Spleen (tissue), 11 donors: Measurements from ENCODE around the gene HOXA7. TPM values are rescaled to one million over a fixed set of nuclear protein-coding genes. Genes with fewer than 3 reads are reported as not detected.

Experiments
- DNase-seq: peaks from one replicate; pipeline ENCODE4 v3.0.0-alpha.2; 2020
- H3K27ac ChIP-seq, 8 donors: fragments of 200-600 bp; sonication (generic) in 7 of 8; 1 replicate in 4 of 8; 2 replicates in 4 of 8; pipeline versions ENCODE4 v1.5.0 to v1.8.0; 2016 to 2021; ENCODE audit warnings: inconsistent platforms in 4 of 8, mild to moderate bottlenecking in 4 of 8, moderate library complexity in 1 of 8
- H3K27me3 ChIP-seq, 7 donors: fragments of 200-600 bp; sonication (generic) in 6 of 7; replicated peaks in 1 of 7; 1 replicate in 4 of 7; 2 replicates in 3 of 7; pipeline versions ENCODE4 v1.5.0 to v1.8.0; 2016 to 2021; ENCODE audit warnings: inconsistent platforms in 3 of 7, mild to moderate bottlenecking in 1 of 7
- H3K36me3 ChIP-seq, 6 donors: fragments of 200-600 bp; sonication (generic) in 5 of 6; 1 replicate in 4 of 6; 2 replicates in 2 of 6; pipeline versions ENCODE4 v1.5.0 to v1.8.0; 2016 to 2021; ENCODE audit warnings: inconsistent platforms in 2 of 6
- H3K4me1 ChIP-seq, 6 donors: fragments of 200-600 bp; sonication (generic) in 5 of 6; 1 replicate in 3 of 6; 2 replicates in 3 of 6; pipeline versions ENCODE4 v1.5.0 to v1.8.0; 2016 to 2021; ENCODE audit warnings: inconsistent platforms in 3 of 6
- H3K4me3 ChIP-seq, 8 donors: fragments of 200-600 bp; sonication (generic) in 7 of 8; 1 replicate in 4 of 8; 2 replicates in 4 of 8; pipeline versions ENCODE4 v1.5.0 to v1.8.0; 2016 to 2021; ENCODE audit warnings: inconsistent platforms in 4 of 8, mild to moderate bottlenecking in 4 of 8, moderate library complexity in 2 of 8
- H3K9me3 ChIP-seq, 8 donors: fragments of 200-600 bp; sonication (generic) in 7 of 8; 1 replicate in 4 of 8; 2 replicates in 4 of 8; pipeline versions ENCODE4 v1.5.0 to v1.8.0; 2016 to 2021; ENCODE audit warnings: inconsistent platforms in 4 of 8
- POLR2A ChIP-seq, 3 donors: fragments of 450-650 bp; IDR thresholded peaks; one replicate each; pipeline ENCODE4 v1.5.1; 2017; ENCODE audit warnings: antibody characterized with exemption in 3 of 3, mild to moderate bottlenecking in 1 of 3
- POLR2AphosphoS5 ChIP-seq, 3 donors: sonication (generic); formaldehyde crosslinking; IDR thresholded peaks; one replicate each; pipeline ENCODE4 v1.5.1; 2017; ENCODE audit warnings: antibody characterized with exemption in 3 of 3
- WGBS, 5 donors: extraction: QIAGEN DNeasy Blood & Tissue Kit in 3 of 5; methylation state at CpG; one replicate each; pipeline versions ENCODE4 v1.1.5 to v1.1.7; 2013 to 2018; 5-methylcytosine and 5-hydroxymethylcytosine counted together
- intact Hi-C: fragments of 100-400 bp; cut with DNase I; formaldehyde crosslinking; loops from one replicate; pipeline ENCODE4 v1.15.0; 2023; ENCODE audit warnings: low total_unique reads
- polyA plus RNA-seq, 3 donors: library from polyadenylated mRNA; stranded (reverse); fragments of 200-250 nt; gene quantifications; one replicate each; pipeline ENCODE4 v1.2.1, GENCODE V29; 2013
- total RNA-seq, 7 donors: library from RNA; depleted of rRNA in 3 of 7; stranded (reverse); fragments of >200 nt in 3 of 7; fragmentation: NEBNext Ultra II Directional in 4 of 7; extraction: Animal tissue kit (Norgen Biotek cat#: 25700) in 4 of 7; gene quantifications; one replicate each; pipeline versions ENCODE4 v1.1.0 to v1.2.1, GENCODE V29; 2016 to 2021
- TF ChIP-seq, protein P1 (sequence below), 11 experiments: fragments of 200-600 bp in 7 of 11; fragments of 450-650 bp in 4 of 11; sonication (generic) in 4 of 11; IDR thresholded peaks in 8 of 11; conservative IDR thresholded peaks in 3 of 11; 1 replicate in 7 of 11; 2 replicates in 4 of 11; pipeline versions ENCODE4 v1.4.0 to v1.8.0; 2016 to 2021; ENCODE audit warnings: antibody characterized with exemption in 11 of 11, inconsistent platforms in 4 of 11, mild to moderate bottlenecking in 1 of 11
- donor health status: healthy with polysubstance abuse.
- donor health status: DM: no; HTN: no; CAD: no; lungs with moderate emphysema.
- donor health status: DM: no; HTN: no; CAD: no.
- donor health status: Bipolar disorder and iron deficiency.
- donor health status: healthy.
- donor health status: DM: no; HTN: no; CAD: no.
- donor health status: DM: yes; HTN: yes; CAD: no.

Gene HOXA7
- total and polyA plus RNA-seq, 10 donors = 0.55 to 8.0 (median 2.4) TPM

DNA sequence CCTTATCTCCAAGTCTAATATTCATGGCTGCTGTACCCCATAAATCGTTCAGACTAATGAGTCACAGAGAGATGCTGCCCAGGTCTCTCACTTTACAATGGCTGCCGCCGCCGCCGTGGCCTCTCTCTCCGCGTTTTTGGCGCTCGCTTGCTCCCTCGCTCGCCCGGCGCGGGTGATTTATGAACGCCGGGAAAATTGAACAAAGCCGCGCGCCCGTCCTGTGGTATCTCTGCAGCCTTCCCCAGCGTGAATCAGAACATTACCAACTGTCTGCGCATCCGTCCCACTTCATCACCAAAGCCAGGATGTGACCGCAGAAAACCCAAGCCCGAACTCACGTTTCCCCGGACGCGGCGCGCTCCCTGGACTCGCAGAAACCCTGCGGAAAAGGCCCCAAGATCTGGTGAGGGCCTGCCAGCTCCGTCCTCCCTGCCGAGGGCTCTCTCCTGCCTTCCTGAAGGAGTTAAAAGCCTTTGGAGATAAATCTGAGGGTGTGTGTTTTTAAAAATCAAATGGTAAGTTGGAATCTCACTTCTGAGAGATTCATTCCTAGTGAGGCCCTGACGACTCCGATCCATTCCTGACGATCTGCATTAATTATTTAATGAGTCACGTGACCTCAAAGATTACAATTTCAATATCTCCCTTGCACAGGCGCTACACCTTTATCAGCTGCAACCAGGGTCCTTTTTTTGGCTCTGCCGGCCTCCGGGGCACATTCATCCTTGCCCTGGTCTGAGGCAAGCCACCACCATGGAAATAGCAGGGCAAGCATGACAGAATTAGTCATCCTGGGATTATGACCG is 32.2 kb downstream of the HOXA7 start:
- peaks cover 0 to 24% (median 6%) of the 10 kb centered on the region in 6 donors for H3K4me1 ChIP-seq
- peaks cover 0 to 10% (median 0%) of the 10 kb centered on the region in 7 donors for H3K27me3 ChIP-seq
- intact Hi-C loops = no loop called here
- H3K4me3 ChIP-seq = no peak overlapping the region
- H3K9me3 ChIP-seq = no peaks in the 10 kb centered on the region
- DNase-seq = no peak
- H3K36me3 ChIP-seq = no peaks in the 10 kb centered on the region
- TF ChIP-seq POLR2A (IDR thresholded peaks at IDR 0.05) = no peak
- 90 to 96% (median 92%) methylated on average over 43 of the region's 43 CpGs for WGBS, 5 donors
- H3K27ac ChIP-seq = no peak overlapping the region

DNA sequence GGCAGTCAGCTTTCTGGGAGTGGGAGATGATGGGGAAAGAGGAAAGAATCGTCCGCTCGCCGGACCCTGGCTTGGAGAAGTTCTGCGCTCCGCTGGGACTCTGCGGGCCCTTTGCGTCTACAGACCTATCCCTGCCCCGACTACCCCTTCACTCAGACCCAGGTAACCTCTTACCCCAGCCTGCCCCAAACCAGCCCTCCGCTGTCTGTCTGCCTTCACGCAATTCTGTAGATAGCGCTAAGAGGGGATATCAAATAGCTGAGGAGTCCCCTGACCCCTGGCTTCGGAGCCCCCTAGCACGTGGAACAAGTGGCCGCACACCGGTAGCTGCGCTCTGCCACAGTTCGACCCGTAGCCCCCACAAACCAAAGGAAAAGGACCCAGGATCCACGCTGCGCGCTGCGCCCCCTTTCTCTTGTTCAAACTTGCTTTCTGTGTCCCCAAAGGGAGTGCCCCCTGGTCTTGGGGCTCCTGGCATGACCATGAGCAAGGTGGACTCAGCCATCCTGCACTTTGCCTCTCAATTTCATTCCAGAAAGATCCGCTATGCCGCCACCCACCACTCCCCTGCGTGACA is 32.9 kb downstream of the HOXA7 start:
- WGBS, 5 donors = 89 to 97% (median 92%) methylated on average over 26 of the region's 26 CpGs
- peak overlapping the region in 3 of 8 donors; percentile 45 to 77 (median 57) for H3K27ac ChIP-seq
- no peaks in the 10 kb centered on the region for H3K36me3 ChIP-seq
- intact Hi-C loops = no loop called here
- peaks cover 0 to 17% (median 7%) of the 10 kb centered on the region in 6 donors for H3K4me1 ChIP-seq
- no peak overlapping the region for H3K4me3 ChIP-seq
- TF ChIP-seq POLR2A (IDR thresholded peaks at IDR 0.05) (no peak), POLR2AphosphoS5 (IDR thresholded peaks at IDR 0.05) (no peak)
- TF ChIP-seq, protein P1, sequence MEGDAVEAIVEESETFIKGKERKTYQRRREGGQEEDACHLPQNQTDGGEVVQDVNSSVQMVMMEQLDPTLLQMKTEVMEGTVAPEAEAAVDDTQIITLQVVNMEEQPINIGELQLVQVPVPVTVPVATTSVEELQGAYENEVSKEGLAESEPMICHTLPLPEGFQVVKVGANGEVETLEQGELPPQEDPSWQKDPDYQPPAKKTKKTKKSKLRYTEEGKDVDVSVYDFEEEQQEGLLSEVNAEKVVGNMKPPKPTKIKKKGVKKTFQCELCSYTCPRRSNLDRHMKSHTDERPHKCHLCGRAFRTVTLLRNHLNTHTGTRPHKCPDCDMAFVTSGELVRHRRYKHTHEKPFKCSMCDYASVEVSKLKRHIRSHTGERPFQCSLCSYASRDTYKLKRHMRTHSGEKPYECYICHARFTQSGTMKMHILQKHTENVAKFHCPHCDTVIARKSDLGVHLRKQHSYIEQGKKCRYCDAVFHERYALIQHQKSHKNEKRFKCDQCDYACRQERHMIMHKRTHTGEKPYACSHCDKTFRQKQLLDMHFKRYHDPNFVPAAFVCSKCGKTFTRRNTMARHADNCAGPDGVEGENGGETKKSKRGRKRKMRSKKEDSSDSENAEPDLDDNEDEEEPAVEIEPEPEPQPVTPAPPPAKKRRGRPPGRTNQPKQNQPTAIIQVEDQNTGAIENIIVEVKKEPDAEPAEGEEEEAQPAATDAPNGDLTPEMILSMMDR (IDR thresholded peaks at IDR 0.05 in 8 of 11, conservative IDR thresholded peaks at IDR 0.05 in 3 of 11) = no peak
- no peak for DNase-seq
- peaks cover 0 to 10% (median 0%) of the 10 kb centered on the region in 7 donors for H3K27me3 ChIP-seq
- H3K9me3 ChIP-seq = no peaks in the 10 kb centered on the region

DNA sequence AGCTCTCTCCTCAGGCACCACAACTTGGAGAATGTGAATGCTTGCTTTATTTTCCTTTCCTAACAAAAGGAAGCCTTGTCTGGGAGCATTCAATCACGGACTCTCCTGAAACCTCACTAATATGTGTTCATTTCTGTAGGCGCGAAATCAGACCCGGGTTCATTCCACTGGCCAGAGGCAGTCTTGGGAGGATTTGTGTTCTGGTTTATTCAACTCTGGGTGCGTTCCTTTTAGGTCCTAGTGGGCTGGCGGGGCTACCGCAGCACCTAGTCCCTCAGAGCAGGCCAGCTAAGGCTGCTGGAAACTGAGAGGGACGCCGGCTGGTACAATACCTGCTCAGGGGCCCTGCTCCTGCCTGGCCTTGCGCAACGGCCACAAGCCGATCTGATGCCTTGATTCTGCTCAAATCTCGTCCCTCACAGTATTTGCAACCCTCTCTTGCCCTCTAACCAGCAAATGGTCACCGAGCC is 33.4 kb downstream of the HOXA7 start:
- peak overlapping the region in 5 of 8 donors; percentile 7 to 77 (median 53) for H3K27ac ChIP-seq
- no peak for DNase-seq
- no peaks in the 10 kb centered on the region for H3K9me3 ChIP-seq
- WGBS, 5 donors = 76 to 84% (median 80%) methylated on average over 14 of the region's 14 CpGs
- peaks cover 0 to 5% (median 0%) of the 10 kb centered on the region in 7 donors for H3K27me3 ChIP-seq
- H3K4me1 ChIP-seq = peaks cover 0 to 17% (median 4%) of the 10 kb centered on the region in 6 donors
- intact Hi-C loops = no loop called here
- H3K4me3 ChIP-seq = no peak overlapping the region
- TF ChIP-seq POLR2A (IDR thresholded peaks at IDR 0.05) (no peak), POLR2AphosphoS5 (IDR thresholded peaks at IDR 0.05) (no peak)
- TF ChIP-seq, protein P1 (IDR thresholded peaks at IDR 0.05 in 8 of 11, conservative IDR thresholded peaks at IDR 0.05 in 3 of 11) = no peak
- no peaks in the 10 kb centered on the region for H3K36me3 ChIP-seq

DNA sequence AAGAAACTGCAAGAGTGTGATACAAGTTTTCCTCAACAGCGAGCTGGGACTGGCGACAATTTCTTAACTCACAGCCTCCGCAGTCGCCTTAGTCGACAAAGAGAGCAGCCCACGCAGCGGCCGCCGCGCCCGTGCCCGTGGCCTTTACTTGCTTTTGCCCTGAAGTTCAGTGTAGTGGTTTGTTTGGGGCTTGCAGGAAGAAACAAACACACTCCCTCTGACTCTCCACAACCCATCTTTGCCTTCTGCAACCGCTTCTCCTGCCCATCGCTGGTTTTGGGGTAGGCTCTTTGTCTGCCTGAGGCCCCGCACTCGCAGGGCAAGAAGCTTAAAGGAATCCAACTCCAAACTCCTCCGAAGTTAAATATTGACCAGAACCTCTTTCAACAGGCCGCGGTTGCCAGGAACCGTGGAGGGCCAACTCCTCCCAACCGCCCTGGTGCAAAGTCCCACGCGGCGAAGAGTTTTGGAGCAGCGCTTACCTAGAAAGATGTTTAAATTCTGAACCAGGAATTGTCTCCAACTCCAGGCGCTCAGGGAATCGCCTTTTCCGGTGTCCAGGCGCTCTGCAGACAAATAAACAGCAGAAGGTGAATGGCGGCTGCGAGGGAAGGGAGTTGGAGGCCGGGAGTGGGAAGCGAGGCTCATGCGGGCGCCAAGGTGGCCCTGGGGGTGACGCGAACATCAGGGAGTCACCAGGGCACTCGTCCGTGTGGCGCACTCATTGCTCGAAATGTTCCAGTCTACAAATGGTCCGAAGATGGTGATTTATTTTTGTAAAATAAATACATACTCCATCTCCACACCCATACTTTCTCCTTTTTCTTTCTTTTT is 34.2 kb downstream of the HOXA7 start:
- peak overlapping the region in 4 of 8 donors; percentile 1 to 52 (median 24) for H3K4me3 ChIP-seq
- DNase-seq = no peak
- TF ChIP-seq POLR2AphosphoS5 (IDR thresholded peaks at IDR 0.05) (peak in 1 of 3 donors; percentile 50), POLR2A (IDR thresholded peaks at IDR 0.05) (no peak)
- TF ChIP-seq, protein P1 (IDR thresholded peaks at IDR 0.05 in 8 of 11, conservative IDR thresholded peaks at IDR 0.05 in 3 of 11) = no peak
- H3K27ac ChIP-seq = peak overlapping the region in 6 of 8 donors; percentile 7 to 77 (median 49)
- intact Hi-C loops = no loop called here
- H3K27me3 ChIP-seq = no peaks in the 10 kb centered on the region
- peaks cover 0 to 22% (median 6%) of the 10 kb centered on the region in 6 donors for H3K4me1 ChIP-seq
- no peaks in the 10 kb centered on the region for H3K36me3 ChIP-seq
- 80 to 91% (median 84%) methylated on average over 42 of the region's 42 CpGs for WGBS, 5 donors
- no peaks in the 10 kb centered on the region for H3K9me3 ChIP-seq
